ENCODE results near the gene HEYL.
A peak's percentile ranks its signal among the peaks of the same experiment; 100 is the strongest.
"Not testable (repeated sequence)": the region's sequence is repeated elsewhere in the genome, so short reads cannot be mapped to it uniquely, and the experiment has no call there.

The HEYL gene

DNA sequence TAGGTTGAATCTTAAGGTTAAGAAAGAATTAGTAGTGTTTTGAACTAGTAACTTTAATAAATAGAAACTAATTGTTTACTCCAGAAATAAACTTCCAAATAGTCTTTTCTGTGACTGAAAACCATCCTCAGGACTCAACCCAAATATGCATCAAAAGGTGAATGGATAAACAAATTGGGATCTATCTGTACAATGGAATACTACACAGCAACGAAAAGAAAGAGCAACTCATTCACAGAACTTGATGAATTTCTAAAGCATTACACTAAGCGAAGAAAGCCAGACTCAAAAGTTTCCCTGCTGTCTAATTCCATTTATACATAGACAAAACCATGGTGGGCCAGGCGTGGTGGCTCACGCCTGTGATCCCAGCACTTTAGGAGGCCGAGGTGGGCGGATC is 25.0 kb downstream of the HEYL start:
- no peak for DNase-seq (ENCODE audit: low spot score)
- in situ Hi-C loops (cut with MboI; ENCODE audit: low sequenced_read_pairs, unreplicated experiment) = no loop called here
- TF ChIP-seq, protein P1, sequence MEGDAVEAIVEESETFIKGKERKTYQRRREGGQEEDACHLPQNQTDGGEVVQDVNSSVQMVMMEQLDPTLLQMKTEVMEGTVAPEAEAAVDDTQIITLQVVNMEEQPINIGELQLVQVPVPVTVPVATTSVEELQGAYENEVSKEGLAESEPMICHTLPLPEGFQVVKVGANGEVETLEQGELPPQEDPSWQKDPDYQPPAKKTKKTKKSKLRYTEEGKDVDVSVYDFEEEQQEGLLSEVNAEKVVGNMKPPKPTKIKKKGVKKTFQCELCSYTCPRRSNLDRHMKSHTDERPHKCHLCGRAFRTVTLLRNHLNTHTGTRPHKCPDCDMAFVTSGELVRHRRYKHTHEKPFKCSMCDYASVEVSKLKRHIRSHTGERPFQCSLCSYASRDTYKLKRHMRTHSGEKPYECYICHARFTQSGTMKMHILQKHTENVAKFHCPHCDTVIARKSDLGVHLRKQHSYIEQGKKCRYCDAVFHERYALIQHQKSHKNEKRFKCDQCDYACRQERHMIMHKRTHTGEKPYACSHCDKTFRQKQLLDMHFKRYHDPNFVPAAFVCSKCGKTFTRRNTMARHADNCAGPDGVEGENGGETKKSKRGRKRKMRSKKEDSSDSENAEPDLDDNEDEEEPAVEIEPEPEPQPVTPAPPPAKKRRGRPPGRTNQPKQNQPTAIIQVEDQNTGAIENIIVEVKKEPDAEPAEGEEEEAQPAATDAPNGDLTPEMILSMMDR (IDR thresholded peaks at IDR 0.05; ENCODE audit: borderline replicate concordance, control extremely low read depth, extremely low read depth, insufficient read depth, missing control alignments) = no peak

DNA sequence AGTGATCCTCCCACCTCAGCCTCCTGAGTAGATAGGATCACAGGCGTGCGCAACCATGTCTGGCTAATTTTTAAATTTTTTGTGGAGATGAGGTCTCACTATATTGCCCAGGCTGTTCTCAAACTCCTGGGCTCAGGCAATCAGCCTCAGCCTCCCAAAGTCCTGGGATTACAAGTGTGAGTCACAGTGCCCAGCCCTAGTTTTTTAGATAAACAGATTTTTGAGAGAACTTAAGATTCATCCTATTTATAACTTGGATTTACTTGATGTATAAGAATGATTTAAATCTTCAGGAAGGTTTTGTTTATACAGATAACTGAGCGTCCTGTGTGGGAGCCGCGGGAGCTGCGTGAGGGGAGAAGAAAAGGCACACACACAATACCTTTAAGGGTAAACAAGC is 26.2 kb downstream of the HEYL start:
- in situ Hi-C loops (cut with MboI; ENCODE audit: low sequenced_read_pairs, unreplicated experiment) = no loop called here
- no peak for DNase-seq (ENCODE audit: low spot score)
- TF ChIP-seq, protein P1 (IDR thresholded peaks at IDR 0.05; ENCODE audit: borderline replicate concordance, control extremely low read depth, extremely low read depth, insufficient read depth, missing control alignments) = no peak

DNA sequence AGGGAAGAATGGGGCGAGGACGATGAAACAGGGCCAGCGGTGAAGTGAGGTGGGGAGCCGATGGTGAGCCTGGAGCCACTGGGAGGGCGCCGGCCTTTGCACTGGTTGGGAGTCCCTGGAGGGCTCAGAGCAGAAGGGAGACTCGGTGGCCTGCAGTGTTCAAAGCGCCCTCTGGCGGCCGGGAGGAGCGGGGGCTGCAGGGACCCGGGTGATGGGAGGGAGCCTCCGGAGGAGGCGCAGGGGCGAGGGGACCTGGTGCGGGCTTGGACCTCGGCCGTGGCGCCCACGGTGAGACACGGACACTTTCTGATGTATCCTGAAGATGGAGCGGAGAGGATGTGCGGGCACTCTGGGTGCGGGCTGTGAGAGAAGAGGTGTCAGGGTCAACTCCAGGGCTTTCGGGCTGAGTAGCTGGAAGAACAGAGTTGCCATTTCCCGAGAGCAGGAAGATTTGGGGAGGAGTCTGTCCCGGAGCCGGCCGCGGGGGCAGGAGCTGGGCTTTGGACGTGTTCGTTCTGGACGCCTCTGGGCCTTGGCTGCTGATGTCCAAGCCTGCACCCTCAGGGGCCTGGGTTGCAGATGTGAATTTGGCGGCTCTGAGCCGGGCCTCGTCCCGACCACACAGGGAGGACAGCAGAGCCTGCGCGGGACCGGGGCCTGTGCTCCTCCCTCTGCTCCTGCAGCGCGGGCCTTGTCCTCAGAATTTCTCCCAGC is 29.7 kb downstream of the HEYL start:
- DNase-seq (ENCODE audit: low spot score) = peak; percentile 88
- in situ Hi-C loops (cut with MboI; ENCODE audit: low sequenced_read_pairs, unreplicated experiment) = no loop called here
- TF ChIP-seq, protein P1 (IDR thresholded peaks at IDR 0.05; ENCODE audit: borderline replicate concordance, control extremely low read depth, extremely low read depth, insufficient read depth, missing control alignments) = peak; percentile 84

DNA sequence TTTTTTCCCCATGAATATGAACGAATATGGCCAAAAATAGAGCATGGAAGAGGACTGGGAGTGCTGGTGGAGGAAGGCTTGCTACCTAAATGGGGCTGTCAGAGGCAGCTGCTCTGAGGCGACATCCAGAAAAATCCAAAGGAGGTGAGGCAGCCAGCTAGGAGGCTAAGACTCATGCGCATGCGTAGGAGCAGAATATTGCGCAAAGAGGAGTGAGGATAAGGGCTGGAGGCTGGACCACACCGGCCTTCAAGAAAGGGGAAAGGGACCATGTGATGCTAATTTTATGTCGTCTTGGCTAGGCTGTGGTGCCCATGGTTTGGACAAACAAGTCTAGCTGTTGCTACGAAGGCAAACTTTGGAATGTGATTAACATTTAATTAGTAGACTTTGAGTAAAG is 30.5 kb downstream of the HEYL start:
- TF ChIP-seq, protein P1 (IDR thresholded peaks at IDR 0.05; ENCODE audit: borderline replicate concordance, control extremely low read depth, extremely low read depth, insufficient read depth, missing control alignments) = no peak
- in situ Hi-C loops (cut with MboI; ENCODE audit: low sequenced_read_pairs, unreplicated experiment) = no loop called here

DNA sequence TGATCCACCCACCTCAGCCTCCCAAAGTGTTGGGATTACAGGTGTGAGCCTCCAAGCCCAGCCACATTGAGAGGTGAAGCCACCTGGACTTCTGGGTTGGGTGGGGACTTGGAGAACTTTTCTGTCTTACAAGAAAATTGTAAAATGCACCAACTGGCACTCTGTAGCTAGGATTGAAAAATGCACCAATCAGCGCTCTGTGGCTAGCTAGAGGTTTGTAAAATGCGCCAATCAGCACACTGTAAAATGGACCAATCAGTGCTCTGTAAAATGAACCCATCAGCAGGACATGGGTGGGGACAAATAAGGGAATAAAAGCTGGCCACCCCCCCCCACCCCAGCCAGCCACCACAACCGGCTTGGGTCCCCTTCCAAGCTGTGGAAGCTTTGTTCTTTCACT is 35.8 kb downstream of the HEYL start:
- in situ Hi-C loops (cut with MboI; ENCODE audit: low sequenced_read_pairs, unreplicated experiment); DNase-seq (ENCODE audit: low spot score): not testable (repeated sequence)

More for the DNA sequence above, 30.5 kb downstream of the HEYL start:
- DNase-seq (ENCODE audit: low spot score) = no peak

DNA sequence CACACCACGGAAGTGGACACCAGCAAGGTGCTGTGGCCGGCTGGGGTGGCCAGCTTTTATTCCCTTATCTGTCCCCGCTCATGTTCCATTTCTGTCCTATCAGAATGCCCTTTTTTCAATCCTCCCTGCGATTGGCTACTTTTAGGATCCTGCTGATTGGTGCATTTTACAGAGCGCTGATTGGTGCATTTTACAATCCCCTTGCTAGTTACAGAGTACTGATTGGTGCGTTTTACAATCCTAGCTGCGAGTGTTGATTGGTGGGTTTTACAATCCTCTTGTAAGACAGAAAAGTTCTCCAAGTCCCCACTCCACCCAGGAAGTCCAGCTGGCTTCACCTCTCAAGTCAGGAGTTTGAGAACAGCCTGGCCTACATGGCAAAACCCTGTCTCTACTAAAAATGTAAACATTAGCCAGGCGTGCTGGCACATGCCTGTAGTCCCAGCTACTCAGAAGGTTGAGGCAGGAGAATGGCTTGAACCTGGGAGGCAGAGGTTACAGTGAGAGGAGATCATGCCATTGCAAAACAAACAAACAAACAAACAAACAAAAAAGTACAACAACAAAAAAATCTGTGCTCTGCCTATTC is 37.7 kb downstream of the HEYL start:
- DNase-seq (ENCODE audit: low spot score); in situ Hi-C loops (cut with MboI; ENCODE audit: low sequenced_read_pairs, unreplicated experiment): not testable (repeated sequence)

DNA sequence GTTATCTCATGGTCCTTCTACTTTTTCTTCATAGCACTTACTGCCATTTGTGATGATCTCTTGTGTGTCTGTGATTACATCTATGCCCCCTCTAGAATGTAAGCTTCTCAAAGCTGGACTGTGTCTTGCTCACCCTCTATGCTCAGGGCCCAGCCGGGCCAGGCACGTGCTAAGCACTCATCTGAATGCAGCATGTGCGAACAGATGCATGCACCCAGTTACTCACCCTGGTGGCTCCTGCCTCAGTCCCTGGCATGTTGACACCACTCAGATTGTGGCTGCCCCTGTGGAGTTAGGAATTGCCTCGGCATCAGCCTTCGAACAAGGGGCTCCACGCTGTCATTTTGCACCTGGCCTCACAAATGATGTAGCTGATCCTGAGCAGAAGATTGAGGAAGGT is 43.3 kb downstream of the HEYL start:
- no peak for DNase-seq (ENCODE audit: low spot score)
- in situ Hi-C loops (cut with MboI; ENCODE audit: low sequenced_read_pairs, unreplicated experiment) = no loop called here
- TF ChIP-seq, protein P1 (IDR thresholded peaks at IDR 0.05; ENCODE audit: borderline replicate concordance, control extremely low read depth, extremely low read depth, insufficient read depth, missing control alignments) = no peak
